GM19351 (cell line): ENCODE measurements around the gene HABP4.

Experiments used
- ATAC-seq: cut with Tn5 transposase; IDR thresholded peaks from one replicate; pipeline ENCODE4 v1.9.1; 2021; ENCODE audit warnings: mild to moderate bottlenecking, moderate library complexity; ENCODE audit not compliant: unreplicated experiment

The HABP4 gene

DNA sequence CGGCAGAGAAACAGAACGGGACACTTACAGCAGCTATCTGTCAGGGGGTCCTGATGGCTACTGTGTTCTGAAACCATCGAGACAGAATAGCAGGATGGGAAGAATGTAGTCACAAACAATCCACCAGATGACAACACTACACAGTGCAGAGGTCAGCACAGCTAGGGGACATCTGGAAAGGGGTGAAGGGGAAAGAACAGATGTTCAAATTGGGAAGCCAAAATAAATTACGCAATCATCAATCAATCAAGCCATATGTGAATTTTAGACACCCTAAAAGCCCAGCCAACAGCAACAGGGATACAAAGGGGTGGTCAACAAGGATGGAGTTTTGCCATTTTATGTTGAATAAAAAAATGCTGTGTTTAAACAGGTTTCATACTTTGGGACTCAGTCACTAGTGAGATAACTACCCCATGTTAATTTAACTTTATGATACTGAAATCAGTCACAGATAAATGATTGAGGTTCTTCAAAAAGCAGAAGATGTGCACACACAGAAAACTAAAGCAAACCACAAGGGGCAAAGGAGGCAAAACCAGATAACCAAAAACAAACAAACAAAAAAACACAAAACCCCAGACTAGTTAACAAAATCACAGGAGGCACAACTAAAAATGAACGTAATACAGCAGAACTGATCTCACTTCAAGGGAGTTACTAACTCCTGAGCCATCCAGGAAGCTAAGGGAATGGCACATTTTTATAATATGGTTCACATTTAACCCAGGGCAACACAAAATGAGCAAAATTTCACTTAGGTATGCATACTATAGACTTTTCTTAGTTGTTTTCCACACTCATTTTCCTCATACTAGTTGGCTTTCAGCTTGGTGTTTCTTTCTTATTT, 65.9 kb downstream of the HABP4 start:
- no peak for ATAC-seq

GRCh38 chr9:96519095-96519494, 69.1 kb downstream of the HABP4 start:
- no peak for ATAC-seq

DNA sequence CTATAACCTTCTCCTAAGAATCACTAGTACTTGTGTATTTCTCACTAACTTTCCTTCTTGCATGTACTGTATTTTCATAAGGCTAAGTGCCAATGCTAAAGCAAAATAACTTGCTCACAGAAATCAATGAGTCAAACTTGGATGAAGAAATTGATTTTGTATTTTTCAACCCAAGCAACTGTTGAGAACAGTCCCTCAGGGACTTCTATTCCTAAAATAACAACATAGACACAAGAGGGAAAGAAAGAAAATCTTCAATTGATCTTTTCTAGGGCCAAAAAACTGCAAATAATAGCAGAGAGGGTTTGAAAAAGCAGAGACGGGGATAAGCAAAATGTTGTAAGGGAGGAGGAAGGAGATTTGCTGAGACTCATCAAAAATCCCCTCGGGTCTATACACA, 69.8 kb downstream of the HABP4 start:
- no peak for ATAC-seq

- ATAC-seq, result no peak
Observed at GRCh38 chr9:96522366-96522765, 72.4 kb downstream of the HABP4 start.

- no peak for ATAC-seq
Observed at GRCh38 chr9:96523374-96523773, 73.4 kb downstream of the HABP4 start.

DNA sequence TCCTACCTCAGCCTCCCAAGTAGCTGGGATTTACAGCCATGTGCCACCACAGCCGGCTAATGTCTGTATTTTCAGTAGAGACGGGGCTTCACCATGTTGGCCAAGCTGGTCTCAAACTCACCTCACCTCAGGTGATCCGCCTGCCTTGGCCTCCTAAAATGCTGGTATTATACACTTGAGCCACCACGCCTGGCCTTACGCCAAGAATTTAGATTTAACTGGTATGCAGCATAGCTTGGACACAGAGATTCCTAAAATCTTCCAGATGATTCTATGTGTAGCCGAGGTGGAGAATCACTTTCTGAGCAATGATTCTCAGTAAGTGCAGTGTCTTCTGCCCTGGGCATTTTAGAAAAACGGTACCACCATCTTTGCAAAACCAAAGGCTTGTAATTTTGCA, 74.1 kb downstream of the HABP4 start:
- ATAC-seq, result no peak

- no peak for ATAC-seq
Observed at GRCh38 chr9:96524764-96525163, 74.8 kb downstream of the HABP4 start.

DNA sequence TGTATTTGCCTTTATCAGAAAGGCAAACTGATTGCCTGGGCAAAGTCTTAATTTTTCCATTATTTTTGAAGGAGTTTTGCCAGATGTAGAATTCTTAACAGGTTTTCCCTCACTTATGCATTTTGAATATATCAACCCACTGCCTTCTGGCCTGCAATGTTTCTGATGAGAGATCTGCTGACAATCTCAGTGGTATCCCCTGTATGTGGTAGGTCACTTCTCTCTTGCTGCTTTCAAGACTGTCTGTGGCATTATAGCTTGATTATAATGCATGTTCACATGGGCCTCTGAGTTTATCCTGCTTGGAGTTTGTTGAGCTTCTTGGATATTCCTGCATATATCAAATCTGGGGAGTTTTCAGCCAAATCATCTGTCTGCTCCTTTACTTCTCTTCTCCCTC, 82.2 kb downstream of the HABP4 start:
- ATAC-seq, result no peak

- ATAC-seq, result no peak
Observed at GRCh38 chr9:96540106-96540505, 90.1 kb downstream of the HABP4 start.
